Skeletal muscle satellite cell (primary cell): ENCODE measurements around the gene PCAT6.

Source experiments
- H3K27me3 ChIP-seq: 2 replicates; pipeline ENCODE4 v1.7.0; 2013; ENCODE audit warnings: low read length; ENCODE audit not compliant: control insufficient read depth, insufficient read depth
- H3K36me3 ChIP-seq: 2 replicates; pipeline ENCODE4 v1.7.0; 2013; ENCODE audit warnings: mild to moderate bottlenecking, control low read depth, low read length; ENCODE audit not compliant: insufficient read depth
- H3K4me1 ChIP-seq: 2 replicates; pipeline ENCODE4 v1.7.0; 2013; ENCODE audit warnings: low read length; ENCODE audit not compliant: control insufficient read depth, insufficient read depth
- H3K4me2 ChIP-seq: 2 replicates; pipeline ENCODE4 v1.7.0; 2013; ENCODE audit warnings: mild to moderate bottlenecking, low read length
- H3K4me3 ChIP-seq: 2 replicates; pipeline ENCODE4 v1.7.0; 2013; ENCODE audit warnings: low read length
- H3K9ac ChIP-seq: 2 replicates; pipeline ENCODE4 v1.7.0; 2013; ENCODE audit warnings: mild to moderate bottlenecking, low read depth, low read length, moderate library complexity
- H3K9me3 ChIP-seq: replicated peaks from 2 replicates; pipeline ENCODE4 v1.7.0; 2013; ENCODE audit warnings: mild to moderate bottlenecking, control low read depth, low read length

The PCAT6 gene

GRCh38 chr1:202798260-202798659 is 12.5 kb upstream of the PCAT6 start:
- H3K4me3 ChIP-seq: no peak overlapping the region
- H3K4me1 ChIP-seq: peaks cover 7% of the 10 kb centered on the region
- no peaks in the 10 kb centered on the region for H3K27me3 ChIP-seq
- peaks cover 10% of the 10 kb centered on the region for H3K36me3 ChIP-seq
- no peak overlapping the region for H3K9ac ChIP-seq
- H3K4me2 ChIP-seq: no peak overlapping the region
- no peaks in the 10 kb centered on the region for H3K9me3 ChIP-seq

GRCh38 chr1:202798792-202799331 is 11.9 kb upstream of the PCAT6 start:
- H3K9me3 ChIP-seq: no peaks in the 10 kb centered on the region
- H3K4me1 ChIP-seq: peaks cover 11% of the 10 kb centered on the region
- no peak overlapping the region for H3K4me2 ChIP-seq
- H3K4me3 ChIP-seq: no peak overlapping the region
- H3K9ac ChIP-seq: no peak overlapping the region
- H3K36me3 ChIP-seq: peaks cover 10% of the 10 kb centered on the region
- H3K27me3 ChIP-seq: no peaks in the 10 kb centered on the region

- Histone ChIP-seq H3K27me3 (no peaks in the 10 kb centered on the region), H3K4me3 (no peak overlapping the region), H3K36me3 (peaks cover 10% of the 10 kb centered on the region), H3K9me3 (no peaks in the 10 kb centered on the region), H3K4me1 (peaks cover 27% of the 10 kb centered on the region), H3K4me2 (no peak overlapping the region), H3K9ac (no peak overlapping the region)
These were observed 10.0 kb upstream of the PCAT6 start for GRCh38 chr1:202800742-202801141.

- no peaks in the 10 kb centered on the region for H3K27me3 ChIP-seq
- peaks cover 7% of the 10 kb centered on the region for H3K36me3 ChIP-seq
- H3K9me3 ChIP-seq: no peaks in the 10 kb centered on the region
- no peak overlapping the region for H3K4me3 ChIP-seq
- H3K4me1 ChIP-seq: peaks cover 31% of the 10 kb centered on the region
- H3K4me2 ChIP-seq: no peak overlapping the region
- H3K9ac ChIP-seq: no peak overlapping the region
These were observed 9.6 kb upstream of the PCAT6 start for GRCh38 chr1:202801175-202801574.

GRCh38 chr1:202802034-202802433 is 8.7 kb upstream of the PCAT6 start:
- Histone ChIP-seq H3K4me1 (peaks cover 34% of the 10 kb centered on the region), H3K36me3 (no peaks in the 10 kb centered on the region), H3K4me3 (no peak overlapping the region), H3K27me3 (no peaks in the 10 kb centered on the region), H3K4me2 (no peak overlapping the region), H3K9me3 (no peaks in the 10 kb centered on the region), H3K9ac (no peak overlapping the region)

GRCh38 chr1:202802998-202803932 is 7.5 kb upstream of the PCAT6 start:
- Histone ChIP-seq H3K27me3 (no peaks in the 10 kb centered on the region), H3K4me2 (peak overlapping the region; percentile 39), H3K4me3 (no peak overlapping the region), H3K9me3 (no peaks in the 10 kb centered on the region), H3K4me1 (peaks cover 34% of the 10 kb centered on the region), H3K9ac (no peak overlapping the region), H3K36me3 (no peaks in the 10 kb centered on the region)

GRCh38 chr1:202804126-202804525 is 6.6 kb upstream of the PCAT6 start:
- H3K9ac ChIP-seq: no peak overlapping the region
- H3K9me3 ChIP-seq: no peaks in the 10 kb centered on the region
- H3K4me1 ChIP-seq: peaks cover 34% of the 10 kb centered on the region
- peak overlapping the region; percentile 82 for H3K4me2 ChIP-seq
- no peak overlapping the region for H3K4me3 ChIP-seq
- no peaks in the 10 kb centered on the region for H3K36me3 ChIP-seq
- no peaks in the 10 kb centered on the region for H3K27me3 ChIP-seq

GRCh38 chr1:202805886-202806844 is 4.6 kb upstream of the PCAT6 start:
- Histone ChIP-seq H3K9me3 (no peaks in the 10 kb centered on the region), H3K27me3 (no peaks in the 10 kb centered on the region), H3K9ac (peak overlapping the region; percentile 88), H3K4me2 (peak overlapping the region; percentile 82), H3K4me3 (peak overlapping the region; percentile 98), H3K4me1 (peaks cover 35% of the 10 kb centered on the region), H3K36me3 (no peaks in the 10 kb centered on the region)

GRCh38 chr1:202806845-202807450 is 3.8 kb upstream of the PCAT6 start:
- no peaks in the 10 kb centered on the region for H3K36me3 ChIP-seq
- peaks cover 42% of the 10 kb centered on the region for H3K4me1 ChIP-seq
- H3K4me3 ChIP-seq: peak overlapping the region; percentile 98

GRCh38 chr1:202807451-202807925 is 3.3 kb upstream of the PCAT6 start:
- H3K27me3 ChIP-seq: peaks cover 8% of the 10 kb centered on the region
- H3K9ac ChIP-seq: peak overlapping the region; percentile 88
- H3K36me3 ChIP-seq: no peaks in the 10 kb centered on the region
- peaks cover 42% of the 10 kb centered on the region for H3K4me1 ChIP-seq
- H3K4me3 ChIP-seq: peak overlapping the region; percentile 98
- H3K9me3 ChIP-seq: no peaks in the 10 kb centered on the region
- H3K4me2 ChIP-seq: peak overlapping the region; percentile 82

More at GRCh38 chr1:202806845-202807450, 3.8 kb upstream of the PCAT6 start:
- Histone ChIP-seq H3K9ac (peak overlapping the region; percentile 88), H3K9me3 (no peaks in the 10 kb centered on the region), H3K27me3 (peaks cover 6% of the 10 kb centered on the region), H3K4me2 (peak overlapping the region; percentile 82)
